Mucosa of rectum (tissue), 2 donors: ENCODE results near the gene KDM2B.

Source experiments
- H3K27ac ChIP-seq, 2 donors: one replicate each; pipeline ENCODE4 v1.7.0; 2013; ENCODE audit warnings: inconsistent platforms in 2 of 2, low read depth in 2 of 2, low read length in 2 of 2
- H3K27me3 ChIP-seq, 2 donors: one replicate each; pipeline ENCODE4 v1.7.0; 2013; ENCODE audit warnings: low read length in 2 of 2; ENCODE audit not compliant: control insufficient read depth in 2 of 2, insufficient read depth in 2 of 2
- H3K36me3 ChIP-seq, 2 donors: one replicate each; pipeline ENCODE4 v1.7.0; 2013; ENCODE audit warnings: low read length in 2 of 2; ENCODE audit not compliant: control insufficient read depth in 2 of 2, insufficient read depth in 2 of 2
- H3K4me1 ChIP-seq, 2 donors: one replicate each; pipeline ENCODE4 v1.7.0; 2013; ENCODE audit warnings: low read length in 2 of 2, mild to moderate bottlenecking in 1 of 2; ENCODE audit not compliant: control insufficient read depth in 2 of 2, insufficient read depth in 2 of 2
- H3K4me3 ChIP-seq, 2 donors: one replicate each; pipeline ENCODE4 v1.7.0; 2013; ENCODE audit warnings: low read length in 2 of 2
- H3K9ac ChIP-seq, 2 donors: one replicate each; pipeline ENCODE4 v1.7.0; 2013; ENCODE audit warnings: low read length in 2 of 2, low read depth in 1 of 2, mild to moderate bottlenecking in 1 of 2
- H3K9me3 ChIP-seq, 2 donors: one replicate each; pipeline ENCODE4 v1.7.0; 2013; ENCODE audit warnings: low read length in 2 of 2; ENCODE audit not compliant: control insufficient read depth in 2 of 2
- donor health status: healthy.
- donor health status: Normal muscosa, but diverticular disease.

KDM2B gene

GRCh38 chr12:121466794-121467637 lies 113.8 kb downstream of the KDM2B start:
- peak overlapping the region in 1 of 2 donors; percentile 60 for H3K9ac ChIP-seq
- H3K4me3 ChIP-seq: peak overlapping the region; percentile 56 to 85
- peak overlapping the region; percentile 78 to 79 for H3K27ac ChIP-seq
- H3K36me3 ChIP-seq: no peaks in the 10 kb centered on the region
- H3K4me1 ChIP-seq: peaks cover 11% of the 10 kb centered on the region in 2 donors
- no peaks in the 10 kb centered on the region for H3K27me3 ChIP-seq
- H3K9me3 ChIP-seq: no peaks in the 10 kb centered on the region

- peak overlapping the region in 1 of 2 donors; percentile 64 for H3K27ac ChIP-seq
- peak overlapping the region; percentile 70 to 73 for H3K9ac ChIP-seq
- peak overlapping the region; percentile 68 to 85 for H3K4me3 ChIP-seq
- H3K4me1 ChIP-seq: peaks cover 11% of the 10 kb centered on the region in 2 donors
- no peaks in the 10 kb centered on the region for H3K9me3 ChIP-seq
- no peaks in the 10 kb centered on the region for H3K27me3 ChIP-seq
- H3K36me3 ChIP-seq: no peaks in the 10 kb centered on the region
These were observed 114.7 kb downstream of the KDM2B start for GRCh38 chr12:121465921-121466793.

GRCh38 chr12:121464331-121464730 lies 116.5 kb downstream of the KDM2B start:
- no peak overlapping the region for H3K27ac ChIP-seq
- no peaks in the 10 kb centered on the region for H3K36me3 ChIP-seq
- H3K27me3 ChIP-seq: no peaks in the 10 kb centered on the region
- H3K9ac ChIP-seq: no peak overlapping the region
- no peak overlapping the region for H3K4me3 ChIP-seq
- H3K4me1 ChIP-seq: peaks cover 11% of the 10 kb centered on the region in 2 donors
- no peaks in the 10 kb centered on the region for H3K9me3 ChIP-seq

GRCh38 chr12:121461048-121461447 lies 119.8 kb downstream of the KDM2B start:
- Histone ChIP-seq H3K4me3 (no peak overlapping the region), H3K9ac (no peak overlapping the region), H3K36me3 (no peaks in the 10 kb centered on the region), H3K4me1 (peaks cover 6 to 8% of the 10 kb centered on the region in 2 donors), H3K9me3 (no peaks in the 10 kb centered on the region), H3K27me3 (no peaks in the 10 kb centered on the region), H3K27ac (no peak overlapping the region)

GRCh38 chr12:121456551-121456950 lies 124.3 kb downstream of the KDM2B start:
- Histone ChIP-seq H3K9ac (no peak overlapping the region), H3K4me3 (no peak overlapping the region), H3K4me1 (peaks cover 9 to 13% of the 10 kb centered on the region in 2 donors), H3K36me3 (no peaks in the 10 kb centered on the region), H3K27ac (no peak overlapping the region), H3K9me3 (no peaks in the 10 kb centered on the region), H3K27me3 (no peaks in the 10 kb centered on the region)

- H3K9ac ChIP-seq: no peak overlapping the region
These were observed 124.9 kb downstream of the KDM2B start for GRCh38 chr12:121455766-121456420.

GRCh38 chr12:121454921-121455320 lies 125.9 kb downstream of the KDM2B start:
- no peaks in the 10 kb centered on the region for H3K27me3 ChIP-seq
- H3K4me3 ChIP-seq: no peak overlapping the region
- H3K27ac ChIP-seq: no peak overlapping the region
- peaks cover 13 to 15% of the 10 kb centered on the region in 2 donors for H3K4me1 ChIP-seq
- no peak overlapping the region for H3K9ac ChIP-seq
- no peaks in the 10 kb centered on the region for H3K9me3 ChIP-seq
- no peaks in the 10 kb centered on the region for H3K36me3 ChIP-seq

More at GRCh38 chr12:121455766-121456420, 124.9 kb downstream of the KDM2B start:
- H3K27me3 ChIP-seq: no peaks in the 10 kb centered on the region
- no peaks in the 10 kb centered on the region for H3K36me3 ChIP-seq
- H3K4me1 ChIP-seq: peaks cover 13 to 15% of the 10 kb centered on the region in 2 donors
- no peak overlapping the region for H3K4me3 ChIP-seq
- H3K9me3 ChIP-seq: no peaks in the 10 kb centered on the region
- H3K27ac ChIP-seq: no peak overlapping the region

GRCh38 chr12:121453629-121454028 lies 127.2 kb downstream of the KDM2B start:
- Histone ChIP-seq H3K9ac (no peak overlapping the region), H3K27me3 (no peaks in the 10 kb centered on the region), H3K4me3 (no peak overlapping the region), H3K27ac (no peak overlapping the region), H3K4me1 (peaks cover 13 to 15% of the 10 kb centered on the region in 2 donors), H3K36me3 (no peaks in the 10 kb centered on the region), H3K9me3 (no peaks in the 10 kb centered on the region)

- H3K4me1 ChIP-seq: peaks cover 13 to 15% of the 10 kb centered on the region in 2 donors
- no peaks in the 10 kb centered on the region for H3K27me3 ChIP-seq
- peaks cover 0 to 2% of the 10 kb centered on the region in 2 donors for H3K36me3 ChIP-seq
- peak overlapping the region; percentile 47 to 61 for H3K9ac ChIP-seq
- peak overlapping the region; percentile 66 to 81 for H3K27ac ChIP-seq
- no peak overlapping the region for H3K4me3 ChIP-seq
- no peaks in the 10 kb centered on the region for H3K9me3 ChIP-seq
These were observed 127.8 kb downstream of the KDM2B start for GRCh38 chr12:121452985-121453360.
